GM19193 (cell line): ENCODE data around the gene MEST.

Experiments used
- POLR2A ChIP-seq: IDR thresholded peaks from 4 replicates; pipeline ENCODE4 v1.6.1; 2011; ENCODE audit not compliant: insufficient read depth, insufficient read length; ENCODE audit errors: extremely low read depth

The MEST gene

GRCh38 chr7:130478991-130479390, 12.9 kb upstream of the MEST start:
- no peak for TF ChIP-seq POLR2A

- no peak for TF ChIP-seq POLR2A
These were observed 12.0 kb upstream of the MEST start for GRCh38 chr7:130479716-130480400.

DNA sequence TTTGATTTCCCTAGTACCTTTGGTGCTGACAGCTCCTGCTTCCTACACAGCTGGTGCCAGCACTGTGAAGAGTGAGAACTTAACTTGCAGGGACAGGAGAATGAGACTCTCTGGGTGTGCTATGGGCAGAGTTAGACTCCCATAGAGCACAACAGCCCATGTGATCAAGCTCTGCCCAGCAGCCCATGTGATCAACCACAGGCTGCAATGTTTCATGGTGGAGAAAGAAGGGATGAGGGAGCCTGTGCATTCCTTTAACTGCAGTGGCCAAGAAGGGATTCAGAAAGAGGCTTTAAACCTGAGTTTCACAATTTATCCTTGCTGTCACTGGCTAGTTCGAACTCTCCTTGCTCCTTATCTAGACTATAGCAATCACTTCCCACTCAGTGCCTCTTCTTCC, 10.0 kb upstream of the MEST start:
- TF ChIP-seq POLR2A = no peak

DNA sequence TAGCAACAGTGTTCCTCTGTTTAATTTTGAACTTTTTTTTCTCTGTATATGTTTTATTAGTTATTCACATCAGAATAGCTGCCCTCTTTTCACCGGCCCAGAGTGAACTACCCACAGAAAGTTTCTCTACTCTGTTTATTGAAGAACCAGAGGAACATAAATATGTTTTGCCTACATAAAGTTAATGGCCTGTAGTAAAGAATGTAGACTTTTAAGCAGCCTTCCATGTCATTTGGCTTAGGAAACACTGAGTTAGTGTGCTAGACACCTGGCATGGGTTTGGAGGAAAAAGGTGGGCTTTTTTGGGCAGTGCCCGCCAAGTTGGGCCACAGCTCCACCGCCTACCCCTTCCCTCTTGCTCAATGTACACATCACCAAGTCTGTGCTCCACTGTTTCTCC, 8.9 kb upstream of the MEST start:
- no peak for TF ChIP-seq POLR2A

DNA sequence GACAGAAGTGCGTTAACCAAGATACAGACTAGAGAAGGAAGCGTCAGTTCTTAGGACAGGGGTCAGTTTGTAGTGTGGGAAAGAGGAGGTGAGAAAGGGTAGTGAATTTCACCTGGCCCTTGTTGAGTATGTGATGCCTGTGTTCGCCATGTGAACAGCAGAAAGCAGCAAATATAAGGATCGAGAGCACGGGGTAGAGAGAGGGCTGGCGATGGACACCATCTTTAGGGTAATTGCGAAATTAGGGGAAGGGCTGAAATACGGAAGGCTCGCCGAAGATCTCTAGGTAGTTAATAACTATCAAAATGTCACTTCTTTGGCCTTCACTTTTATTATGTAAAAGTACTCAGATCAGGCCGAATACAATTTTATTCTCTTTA, 6.2 kb upstream of the MEST start:
- TF ChIP-seq POLR2A = no peak

DNA sequence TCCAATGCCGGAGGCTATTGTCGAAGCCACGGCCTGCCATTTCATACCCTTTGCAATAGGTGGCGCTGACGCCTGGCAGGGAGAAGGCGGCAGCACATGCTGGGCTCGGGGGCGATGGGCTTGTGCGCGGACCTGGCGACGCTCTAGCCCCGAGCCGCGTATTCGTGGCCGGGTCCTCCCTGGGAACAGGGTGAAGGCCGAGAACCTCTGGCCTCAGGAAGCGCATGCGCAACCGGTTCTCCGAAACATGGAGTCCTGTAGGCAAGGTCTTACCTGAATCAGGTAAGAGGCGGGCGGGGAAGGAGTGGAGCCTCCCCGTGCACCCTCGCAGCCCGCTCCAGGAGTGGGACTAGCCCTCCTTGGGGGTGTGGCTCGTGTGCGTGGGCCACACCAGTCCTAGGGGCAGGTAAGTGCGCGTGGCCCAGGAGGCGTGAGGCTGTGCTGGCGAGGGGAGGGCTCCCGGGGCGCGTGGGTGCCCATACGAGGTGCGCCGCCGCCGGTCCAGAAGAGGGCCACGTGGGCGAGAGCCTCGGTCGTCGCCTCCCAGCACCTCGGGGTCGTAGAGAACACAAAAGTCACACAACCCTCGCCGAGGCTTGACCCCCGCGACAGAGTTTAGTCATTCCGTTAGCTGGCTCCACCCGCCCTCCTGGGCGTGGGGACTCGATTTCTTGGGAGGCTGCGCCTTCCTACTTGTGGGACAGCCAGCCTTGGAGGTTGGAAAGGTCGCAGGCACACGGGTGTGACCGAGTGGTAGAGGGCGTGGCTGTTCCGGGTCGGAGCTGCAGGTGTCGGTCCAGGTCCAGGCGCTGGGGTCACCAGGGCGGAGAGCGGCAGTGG, 5.6 kb upstream of the MEST start:
- no peak for TF ChIP-seq POLR2A

GRCh38 chr7:130486954-130487436, 4.9 kb upstream of the MEST start:
- no peak for TF ChIP-seq POLR2A

GRCh38 chr7:130488392-130489139, 3.3 kb upstream of the MEST start:
- TF ChIP-seq POLR2A = no peak

GRCh38 chr7:130489140-130489983, 2.5 kb upstream of the MEST start:
- no peak for TF ChIP-seq POLR2A

DNA sequence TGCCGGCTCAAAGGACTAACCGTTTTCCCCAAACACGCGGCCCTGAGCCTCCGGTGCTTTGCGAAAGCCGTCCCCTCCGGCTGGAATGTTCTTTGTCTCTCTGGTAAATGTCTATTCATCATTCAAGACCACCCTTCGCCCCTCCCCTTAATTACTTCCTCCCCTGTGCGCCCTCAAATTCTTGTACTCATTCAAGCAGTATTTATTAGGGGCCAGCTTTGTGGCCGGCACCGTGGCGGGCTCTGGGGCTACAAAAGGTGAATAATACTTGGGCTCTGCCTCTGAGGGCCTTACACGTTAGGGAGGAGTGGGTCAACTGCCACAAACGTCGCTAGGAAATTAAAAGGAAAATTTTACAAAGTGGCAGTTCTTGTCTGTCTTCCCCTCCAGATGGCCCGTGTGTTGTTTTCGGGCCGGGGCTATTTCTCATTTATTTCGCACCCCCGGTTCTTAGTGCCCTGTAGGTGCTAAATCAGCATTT, 1.5 kb upstream of the MEST start:
- TF ChIP-seq POLR2A = no peak

GRCh38 chr7:130490888-130491804, 739 bp upstream of the MEST start:
- TF ChIP-seq POLR2A = no peak

DNA sequence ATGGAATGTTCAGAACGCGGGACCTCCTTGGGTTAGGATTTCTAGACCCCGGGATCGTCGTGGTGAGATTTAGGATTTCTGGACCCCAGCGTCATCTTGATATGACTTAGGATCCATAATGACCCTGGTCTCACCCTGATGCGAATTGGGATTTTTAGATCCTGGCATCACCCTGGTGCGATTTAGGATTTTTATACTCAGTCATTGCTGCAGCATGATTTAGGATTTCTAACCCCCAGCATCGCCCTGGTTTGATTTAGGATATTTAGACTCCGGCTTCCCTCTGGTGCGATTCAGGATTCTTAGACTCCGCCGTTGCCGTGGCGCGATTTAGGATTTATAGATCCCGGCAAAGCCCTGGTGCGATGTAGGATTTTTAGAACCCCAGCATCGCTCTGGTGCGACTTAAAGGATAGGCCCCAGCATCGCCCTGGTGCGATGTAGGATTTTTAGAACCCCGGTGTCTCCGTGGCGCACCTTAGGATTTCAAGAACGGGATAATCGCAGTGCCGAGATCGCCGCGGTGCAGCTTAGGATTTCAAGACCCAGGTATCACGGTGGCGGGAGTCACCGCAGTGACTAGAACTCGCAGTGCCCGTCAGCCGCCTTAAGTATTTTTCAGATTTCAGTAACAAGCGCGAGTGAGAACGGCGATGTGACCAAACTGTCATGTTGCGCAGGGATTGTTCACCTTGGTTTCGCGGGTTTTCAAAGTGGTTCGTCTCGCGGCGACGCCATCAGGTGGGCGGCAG, 814 bp downstream of the MEST start:
- no peak for TF ChIP-seq POLR2A
